ENCODE data around the gene TCF3. TPM values are rescaled to one million over a fixed set of nuclear protein-coding genes. Genes with fewer than 3 reads are reported as not detected.

Gene TCF3
- total and polyA plus RNA-seq, 9 donors = 17.0 to 85.3 (median 60.7) TPM

- Histone ChIP-seq H3K4me1 (ENCODE audit: insufficient read depth) (peaks cover 17% of the 10 kb centered on the region), H3K27ac (peak overlapping the region; percentile 14 to 77), H3K36me3 (no peaks in the 10 kb centered on the region), H3K27me3 (no peaks in the 10 kb centered on the region), H3K4me3 (peak overlapping the region; percentile 81), H3K9me3 (no peaks in the 10 kb centered on the region)
- 5 to 13% (median 6%) methylated on average over 16 of the region's 16 CpGs for WGBS, 3 donors
- no peak for DNase-seq
- TF ChIP-seq EP300 (IDR thresholded peaks at IDR 0.05) = no peak
- TF ChIP-seq POLR2A (IDR thresholded peaks at IDR 0.05) = no peak
- TF ChIP-seq CTCF (IDR thresholded peaks at IDR 0.05) = no peak
- intact Hi-C loops (cut with DNase I) = loop anchor here in 3 of 4 donors (2.0 to 5.0 kb wide), 3 partner anchors 41 to 47 kb away; partner anchors contain the start of gene TCF3 (in 2 of the 3)
Observed at GRCh38 chr19:1606138-1606651, 46.2 kb downstream of the TCF3 start.

GRCh38 chr19:1605236-1606137, 46.9 kb downstream of the TCF3 start, which contains the start of gene UQCR11:
Gene UQCR11, minus strand, starts transcription at chr19:1605462. Its CDS starts 53 bp downstream, at chr19:1605409.
- H3K36me3 ChIP-seq = no peaks in the 10 kb centered on the region
- TF ChIP-seq POLR2A (IDR thresholded peaks at IDR 0.05) (peak; percentile 12), EP300 (IDR thresholded peaks at IDR 0.05) (no peak), CTCF (IDR thresholded peaks at IDR 0.05) (peak; percentile 2 to 72 (median 71))
- peaks cover 17% of the 10 kb centered on the region for H3K4me1 ChIP-seq (ENCODE audit: insufficient read depth)
- H3K27me3 ChIP-seq = no peaks in the 10 kb centered on the region
- peak; percentile 94 to 97 (median 95) for DNase-seq
- intact Hi-C loops (cut with DNase I) = loop anchor here in 3 of 4 donors (2.0 to 5.0 kb wide), 3 partner anchors 42 to 47 kb away; partner anchors contain the start of gene TCF3 (in 2 of the 3)
- WGBS, 3 donors = 0% methylated on average over 50 to 79 of the region's 79 CpGs
- H3K27ac ChIP-seq = peak within 1 kb of the TSS; percentile 37 to 77
- no peaks in the 10 kb centered on the region for H3K9me3 ChIP-seq
- H3K4me3 ChIP-seq = peak within 1 kb of the TSS; percentile 81

- peak in 1 of 5 donors; percentile 29 for DNase-seq
- intact Hi-C loops (cut with DNase I) = no loop called here
- H3K27me3 ChIP-seq = no peaks in the 10 kb centered on the region
- H3K9me3 ChIP-seq = no peaks in the 10 kb centered on the region
- H3K4me1 ChIP-seq (ENCODE audit: insufficient read depth) = peaks cover 17% of the 10 kb centered on the region
- H3K27ac ChIP-seq = no peak overlapping the region
- TF ChIP-seq EP300 (IDR thresholded peaks at IDR 0.05) (no peak), POLR2A (IDR thresholded peaks at IDR 0.05) (no peak), CTCF (IDR thresholded peaks at IDR 0.05) (no peak)
- H3K4me3 ChIP-seq = no peak overlapping the region
- 91 to 92% (median 92%) methylated on average over 21 of the region's 21 CpGs for WGBS, 3 donors
- no peaks in the 10 kb centered on the region for H3K36me3 ChIP-seq
Observed at GRCh38 chr19:1602091-1602707, 50.2 kb downstream of the TCF3 start.

GRCh38 chr19:1601613-1602064, 50.8 kb downstream of the TCF3 start:
- intact Hi-C loops (cut with DNase I) = no loop called here
- TF ChIP-seq POLR2A (IDR thresholded peaks at IDR 0.05) (no peak), CTCF (IDR thresholded peaks at IDR 0.05) (no peak), EP300 (IDR thresholded peaks at IDR 0.05) (no peak)
- no peak for DNase-seq
- Histone ChIP-seq H3K27ac (no peak overlapping the region), H3K4me1 (ENCODE audit: insufficient read depth) (peaks cover 17% of the 10 kb centered on the region), H3K4me3 (no peak overlapping the region), H3K36me3 (no peaks in the 10 kb centered on the region), H3K9me3 (no peaks in the 10 kb centered on the region), H3K27me3 (no peaks in the 10 kb centered on the region)
- WGBS, 3 donors = 91 to 93% (median 91%) methylated on average over 14 of the region's 14 CpGs
